Spleen (tissue), 7 donors: ENCODE results near the gene SP8.

Source experiments
- POLR2AphosphoS5 ChIP-seq, 3 donors: sonication (generic); formaldehyde crosslinking; IDR thresholded peaks; one replicate each; pipeline ENCODE4 v1.5.1; 2017; ENCODE audit warnings: antibody characterized with exemption in 3 of 3
- TF ChIP-seq, protein P1 (sequence below), 11 experiments: fragments of 200-600 bp in 7 of 11; fragments of 450-650 bp in 4 of 11; sonication (generic) in 4 of 11; IDR thresholded peaks in 8 of 11; conservative IDR thresholded peaks in 3 of 11; 1 replicate in 7 of 11; 2 replicates in 4 of 11; pipeline versions ENCODE4 v1.4.0 to v1.8.0; 2016 to 2021; ENCODE audit warnings: antibody characterized with exemption in 11 of 11, inconsistent platforms in 4 of 11, mild to moderate bottlenecking in 1 of 11
- donor health status: DM: no; HTN: no; CAD: no; lungs with moderate emphysema.
- donor health status: DM: no; HTN: no; CAD: no.
- donor health status: DM: no; HTN: no; CAD: no.

DNA sequence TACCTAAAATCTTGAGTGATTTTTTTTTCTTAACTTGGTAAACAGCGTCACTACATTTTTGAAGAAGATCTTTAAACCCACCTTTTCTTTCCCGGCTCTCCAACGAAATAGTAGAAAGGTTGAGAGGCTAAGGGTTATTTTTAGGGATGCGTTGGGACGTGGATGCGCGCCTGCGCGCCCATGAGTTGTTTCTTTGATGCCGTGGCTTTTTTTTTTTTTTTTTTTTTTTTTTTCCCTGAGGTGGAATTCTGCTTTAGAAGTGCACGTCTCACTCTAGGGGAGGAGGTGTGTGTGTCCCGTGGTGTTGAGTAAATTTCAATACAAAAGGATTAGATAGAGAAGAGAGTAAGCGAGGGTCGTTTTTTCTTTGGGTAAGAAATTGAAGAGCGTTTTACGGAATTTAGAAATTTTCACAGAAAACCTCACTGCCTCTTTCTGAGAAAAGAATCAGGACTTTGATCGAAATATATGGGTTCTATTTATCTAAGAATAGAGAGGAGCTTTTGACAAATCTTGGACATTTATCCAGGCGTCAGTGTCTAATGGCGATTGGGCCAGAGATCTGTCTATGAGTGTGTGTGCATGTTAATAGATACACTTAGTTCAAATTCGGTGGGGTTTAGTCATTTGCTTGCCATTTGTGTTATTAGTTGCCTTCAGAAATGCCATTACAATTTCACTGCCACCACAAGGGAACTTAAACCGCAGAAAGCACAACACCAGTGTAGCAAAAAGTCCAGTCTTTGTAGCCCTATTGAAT lies 1.2 kb upstream of the SP8 start:
- TF ChIP-seq, protein P1, sequence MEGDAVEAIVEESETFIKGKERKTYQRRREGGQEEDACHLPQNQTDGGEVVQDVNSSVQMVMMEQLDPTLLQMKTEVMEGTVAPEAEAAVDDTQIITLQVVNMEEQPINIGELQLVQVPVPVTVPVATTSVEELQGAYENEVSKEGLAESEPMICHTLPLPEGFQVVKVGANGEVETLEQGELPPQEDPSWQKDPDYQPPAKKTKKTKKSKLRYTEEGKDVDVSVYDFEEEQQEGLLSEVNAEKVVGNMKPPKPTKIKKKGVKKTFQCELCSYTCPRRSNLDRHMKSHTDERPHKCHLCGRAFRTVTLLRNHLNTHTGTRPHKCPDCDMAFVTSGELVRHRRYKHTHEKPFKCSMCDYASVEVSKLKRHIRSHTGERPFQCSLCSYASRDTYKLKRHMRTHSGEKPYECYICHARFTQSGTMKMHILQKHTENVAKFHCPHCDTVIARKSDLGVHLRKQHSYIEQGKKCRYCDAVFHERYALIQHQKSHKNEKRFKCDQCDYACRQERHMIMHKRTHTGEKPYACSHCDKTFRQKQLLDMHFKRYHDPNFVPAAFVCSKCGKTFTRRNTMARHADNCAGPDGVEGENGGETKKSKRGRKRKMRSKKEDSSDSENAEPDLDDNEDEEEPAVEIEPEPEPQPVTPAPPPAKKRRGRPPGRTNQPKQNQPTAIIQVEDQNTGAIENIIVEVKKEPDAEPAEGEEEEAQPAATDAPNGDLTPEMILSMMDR (IDR thresholded peaks at IDR 0.05 in 8 of 11, conservative IDR thresholded peaks at IDR 0.05 in 3 of 11) = no peak
- no peak for TF ChIP-seq POLR2AphosphoS5 (IDR thresholded peaks at IDR 0.05)
